Stimulated activated CD4-positive, alpha-beta T cell treated with anti-CD3 and anti-CD28 coated beads, Interleukin-2, amount 100 ng/mL, for 48 hours (primary cell): ENCODE data around the gene CFAP221.

Source experiments
- DNase-seq, 2 donors: peaks; one replicate each; pipeline ENCODE4 v3.0.0-alpha.2; 2020

Gene CFAP221

DNA sequence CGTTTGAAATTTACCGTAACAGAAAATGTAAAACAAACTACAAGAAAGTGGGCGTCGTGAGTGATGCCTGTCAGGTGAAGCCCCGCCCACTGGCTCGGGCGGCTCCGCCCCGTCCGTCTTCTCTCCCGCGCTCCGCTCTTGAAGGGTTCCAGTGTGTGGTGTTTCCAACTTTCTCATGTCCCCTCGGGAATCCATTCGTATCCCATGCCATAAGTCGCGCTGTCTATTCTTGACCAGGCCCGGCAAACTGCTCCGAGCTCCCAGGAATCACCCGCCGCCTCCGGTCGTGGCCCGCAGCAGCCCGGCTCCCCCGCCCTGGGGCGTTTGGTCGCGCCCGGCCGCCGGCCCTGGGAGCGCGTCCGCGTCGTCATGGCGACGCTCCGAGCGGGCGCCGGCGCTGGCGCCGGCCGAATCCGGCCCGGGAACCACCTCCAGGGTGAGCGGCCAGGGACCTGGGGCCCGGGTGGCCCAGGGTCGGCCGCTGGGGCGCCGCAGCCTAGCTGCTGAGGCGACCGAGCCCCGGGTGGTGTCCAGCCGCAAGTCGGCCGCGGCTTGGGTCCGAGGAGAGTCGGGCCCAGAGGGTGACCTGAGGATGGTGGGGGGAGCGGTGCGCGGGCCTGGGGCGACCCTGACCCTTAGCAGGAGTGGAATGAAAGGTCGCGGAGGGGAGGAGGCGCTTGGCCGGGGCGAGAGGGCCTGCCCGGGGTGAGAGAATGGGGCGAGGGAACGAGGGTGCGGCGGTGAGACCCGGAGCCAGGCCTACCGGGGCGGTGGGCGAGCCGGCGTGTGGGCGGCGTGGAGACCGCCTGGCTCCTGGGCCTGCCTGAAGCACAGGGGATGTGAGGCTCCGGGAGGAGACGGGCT is at the start of gene CFAP221:
Gene CFAP221, plus strand, starts transcription at position 375 of the 864 bp plus-strand sequence. CDS start 1,683 bp downstream, outside the sequence.
- DNase-seq: peak; percentile 54 to 61

DNA sequence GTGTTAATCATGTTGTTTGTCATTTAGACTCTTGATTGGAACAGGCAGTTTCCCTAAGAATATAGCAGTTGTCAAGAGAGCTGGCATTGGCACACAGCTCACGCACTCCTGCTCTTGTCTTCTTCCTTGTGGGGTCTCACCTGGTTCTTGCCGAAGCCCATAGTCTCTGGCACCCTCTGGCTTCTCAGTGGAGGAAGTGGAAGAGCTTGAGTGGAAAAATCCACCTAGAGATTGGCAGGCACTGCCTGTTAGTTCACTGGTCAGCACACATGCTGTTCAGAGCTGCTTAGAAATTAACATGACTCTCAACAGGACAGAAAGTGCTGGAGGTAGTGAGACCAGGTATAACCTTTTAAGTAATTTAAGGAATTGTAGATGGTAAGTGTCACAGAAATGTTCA is 48.3 kb upstream of the CFAP221 start:
- no peak for DNase-seq

DNA sequence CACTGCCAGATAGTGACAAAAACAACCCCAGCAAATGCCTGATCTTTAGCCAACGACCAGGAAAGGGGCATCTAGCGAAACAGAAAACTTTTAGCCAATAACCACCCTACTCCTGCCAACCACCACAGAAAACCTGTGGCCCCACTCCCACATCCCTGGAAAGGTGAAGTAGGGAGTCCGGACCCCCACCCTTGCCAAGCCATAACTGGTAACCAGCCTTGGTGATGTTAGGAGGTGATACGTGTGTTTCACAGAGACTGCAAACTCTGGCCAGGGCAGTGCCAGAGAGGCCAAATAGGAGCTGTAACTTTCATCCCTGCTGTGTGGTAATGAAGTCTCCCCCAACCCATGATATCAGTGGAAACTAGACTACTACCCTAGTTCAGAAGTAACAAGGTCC is 47.6 kb upstream of the CFAP221 start:
- no peak for DNase-seq

DNA sequence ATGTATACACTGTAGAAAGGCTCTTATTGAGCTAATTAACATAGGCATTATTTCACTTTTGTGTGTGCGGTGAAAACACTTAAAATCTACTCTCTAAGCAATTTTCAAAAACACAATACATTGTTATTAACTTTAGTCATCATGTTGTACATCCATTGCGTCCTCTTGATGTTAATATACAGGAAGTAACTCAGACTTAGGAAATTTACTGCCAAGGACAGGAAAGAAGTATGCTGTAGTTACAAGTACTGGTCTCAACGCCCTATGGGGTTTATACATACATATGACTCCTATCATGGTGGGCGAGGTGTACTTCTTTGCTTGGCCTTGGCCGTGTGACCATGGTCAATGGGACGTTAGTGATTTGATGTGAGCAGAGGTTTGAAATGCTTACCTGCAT is 35.5 kb upstream of the CFAP221 start:
- no peak for DNase-seq

DNA sequence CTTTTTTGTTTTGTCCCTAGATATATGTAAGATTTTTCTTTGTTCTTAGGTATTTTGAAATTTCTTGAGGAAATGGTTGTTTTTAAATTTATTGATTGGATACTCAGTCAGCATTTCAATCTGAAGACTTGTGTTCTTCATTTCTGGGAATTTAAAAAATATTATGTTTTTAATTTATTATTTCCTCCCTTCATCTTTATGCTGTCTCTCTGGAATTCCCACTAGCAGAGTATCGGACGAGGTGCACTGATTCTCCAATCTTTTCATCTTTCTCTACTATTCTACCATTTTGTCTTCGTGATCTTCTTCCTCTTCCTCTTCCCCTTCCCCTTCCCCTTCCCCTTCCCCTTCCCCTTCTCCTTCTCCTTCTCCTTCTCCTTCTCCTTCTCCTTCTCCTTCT is 32.3 kb upstream of the CFAP221 start:
- DNase-seq: no peak

DNA sequence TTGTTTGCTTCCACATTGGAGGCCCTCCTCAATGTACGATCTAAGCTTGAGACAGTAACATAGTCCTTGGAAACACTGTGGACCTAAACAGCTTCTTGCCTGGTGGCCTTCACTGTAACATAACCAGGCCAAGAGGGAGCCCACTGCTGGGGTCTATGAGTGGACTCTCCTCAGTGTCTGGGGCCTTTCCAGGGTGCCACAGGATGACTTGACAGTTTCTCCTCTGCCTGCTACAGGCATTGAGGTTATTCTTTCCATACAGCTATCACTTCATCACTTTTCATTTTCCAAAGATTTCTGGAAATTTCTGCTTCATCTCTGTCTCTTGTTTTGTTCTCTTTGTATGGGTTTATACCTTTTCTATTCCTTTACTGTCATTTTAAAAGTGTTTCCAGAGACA is 31.3 kb upstream of the CFAP221 start:
- DNase-seq: no peak

DNA sequence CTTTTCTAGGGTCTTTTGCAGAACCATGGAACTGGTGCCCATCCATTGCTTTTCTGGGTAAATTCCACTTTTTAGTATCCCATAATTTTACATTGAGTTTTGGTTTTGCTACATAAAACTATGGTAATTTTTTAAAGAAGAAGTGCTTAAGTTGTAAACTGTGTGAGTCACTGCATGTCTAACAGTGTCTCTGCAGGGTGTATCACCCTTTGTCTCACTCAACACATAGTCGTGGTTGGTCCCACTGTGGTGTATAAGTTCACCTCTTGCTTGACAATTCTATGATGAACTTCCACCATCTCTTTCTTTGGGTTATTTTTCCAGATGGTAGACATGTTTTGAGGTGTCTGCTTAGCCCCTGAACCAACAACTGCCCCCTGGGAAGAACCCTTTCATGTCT is 30.4 kb upstream of the CFAP221 start:
- no peak for DNase-seq

DNA sequence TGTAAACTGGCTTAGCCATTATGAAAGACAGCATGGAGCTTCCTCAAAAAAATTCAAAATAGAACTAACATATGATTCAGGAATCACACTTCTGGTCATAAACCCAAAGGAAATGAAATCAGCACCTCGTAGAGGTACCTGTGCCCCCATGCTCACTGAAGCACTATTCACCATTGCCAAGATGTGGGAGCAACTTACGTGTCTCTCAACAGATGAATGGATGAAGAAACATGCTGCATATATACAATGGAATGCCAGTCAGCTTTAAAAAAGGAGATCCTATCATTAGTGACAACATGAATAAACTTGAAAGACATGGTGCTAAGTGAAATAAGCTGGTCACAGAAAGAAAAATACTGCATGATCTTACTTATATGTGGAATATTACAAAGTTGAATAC is 28.1 kb upstream of the CFAP221 start:
- no peak for DNase-seq

DNA sequence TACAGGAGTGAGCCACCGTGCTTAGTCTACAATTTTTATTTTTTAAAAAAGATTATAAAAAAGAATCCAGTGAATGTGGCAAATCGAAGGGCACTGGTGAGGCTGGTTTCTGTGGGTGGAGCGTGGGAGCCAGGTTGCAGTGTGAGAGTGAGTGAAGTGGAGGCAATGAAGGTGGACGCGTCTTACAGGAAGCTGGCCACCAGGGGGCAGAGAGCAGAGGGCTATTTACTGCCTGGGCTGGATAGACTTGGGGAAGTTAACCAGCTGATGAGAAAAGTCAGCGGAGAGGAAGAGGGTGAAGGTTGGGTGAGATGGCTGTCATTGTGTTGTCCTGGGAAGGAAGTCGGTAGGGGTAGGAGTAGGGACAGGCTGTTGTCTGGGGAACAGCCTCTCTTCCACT is 26.8 kb upstream of the CFAP221 start:
- peak; percentile 35 to 39 for DNase-seq

DNA sequence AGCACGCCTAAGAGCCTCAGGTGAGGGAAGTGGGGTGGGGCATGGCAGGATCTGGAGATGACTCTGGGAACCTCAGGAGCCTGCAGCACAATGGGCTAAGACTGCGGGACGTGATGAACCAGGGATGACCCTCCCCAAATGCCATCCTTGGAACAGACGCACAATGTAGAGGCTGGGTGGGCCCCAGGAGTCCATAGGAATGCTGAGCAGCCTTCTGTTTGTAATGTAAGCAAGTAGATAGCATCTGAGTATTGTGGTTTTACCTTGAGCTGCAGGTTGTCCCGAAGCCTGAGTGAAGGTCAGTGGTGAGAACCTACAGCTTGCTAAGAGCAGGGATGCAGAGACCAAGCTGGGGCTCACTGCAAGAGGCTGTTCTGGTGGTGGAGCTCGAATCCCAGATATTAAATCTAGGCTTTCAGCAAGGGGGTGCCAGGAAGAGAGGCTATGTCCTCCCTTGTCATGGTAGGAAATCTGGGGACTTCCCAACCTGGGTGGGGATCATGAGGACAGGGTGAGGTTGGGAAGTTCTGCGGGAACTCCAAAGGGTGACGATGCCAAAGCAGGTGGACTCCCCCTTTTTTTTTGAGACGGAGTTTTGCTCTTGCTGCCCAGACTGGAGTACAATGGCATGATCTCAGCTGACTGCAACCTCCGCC is 25.7 kb upstream of the CFAP221 start:
- DNase-seq: no peak

DNA sequence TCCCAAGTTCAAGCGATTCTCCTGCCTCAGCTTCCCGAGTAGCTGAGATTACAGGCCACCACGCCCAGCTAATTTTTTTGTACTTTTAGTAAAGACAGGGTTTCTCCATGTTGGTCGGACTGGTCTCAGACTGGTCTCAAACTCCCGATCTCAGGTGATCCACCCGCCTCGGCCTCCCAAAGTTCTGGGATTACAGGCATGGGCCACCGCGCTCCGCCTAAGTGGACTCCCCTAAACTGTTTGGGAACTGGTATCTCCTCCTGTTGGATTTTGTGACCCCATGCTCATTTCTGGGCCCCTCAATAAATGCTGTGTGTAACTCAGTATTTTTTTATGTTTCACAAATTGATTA is 25.2 kb upstream of the CFAP221 start:
- DNase-seq: no peak

DNA sequence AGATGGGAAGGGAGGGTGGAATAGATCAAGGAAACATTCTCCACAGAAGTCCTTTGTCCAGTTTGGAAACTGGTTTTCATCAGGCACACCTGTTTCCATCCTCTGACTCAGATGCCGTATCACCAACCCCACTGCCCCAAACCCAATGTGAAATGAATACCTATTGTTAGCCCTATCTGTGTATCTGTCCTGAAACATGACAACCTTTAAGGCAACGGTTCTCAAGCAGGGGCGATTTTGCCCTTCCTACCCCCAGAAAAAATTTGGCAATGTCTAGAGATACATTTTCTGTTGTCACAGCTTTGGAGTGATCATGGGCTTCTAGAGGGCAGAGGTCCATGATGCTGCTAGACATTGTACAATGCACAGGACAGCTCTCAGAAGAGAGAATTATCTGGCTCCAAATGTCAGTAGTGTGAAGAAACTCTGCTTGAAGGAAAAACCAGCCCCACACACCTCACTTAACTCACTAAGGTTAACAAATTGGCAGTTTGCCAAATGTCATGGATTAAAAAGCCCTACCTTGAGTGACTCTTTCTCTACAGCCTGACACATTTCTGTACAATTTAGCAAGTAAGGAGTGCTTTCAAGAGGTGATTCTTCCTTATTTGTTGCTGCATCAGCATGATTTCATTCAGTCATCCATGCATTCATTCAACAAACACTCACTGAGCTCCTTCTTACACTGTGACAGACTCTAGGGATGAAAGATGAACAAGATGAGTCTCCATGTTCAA is 23.4 kb upstream of the CFAP221 start:
- DNase-seq: no peak

DNA sequence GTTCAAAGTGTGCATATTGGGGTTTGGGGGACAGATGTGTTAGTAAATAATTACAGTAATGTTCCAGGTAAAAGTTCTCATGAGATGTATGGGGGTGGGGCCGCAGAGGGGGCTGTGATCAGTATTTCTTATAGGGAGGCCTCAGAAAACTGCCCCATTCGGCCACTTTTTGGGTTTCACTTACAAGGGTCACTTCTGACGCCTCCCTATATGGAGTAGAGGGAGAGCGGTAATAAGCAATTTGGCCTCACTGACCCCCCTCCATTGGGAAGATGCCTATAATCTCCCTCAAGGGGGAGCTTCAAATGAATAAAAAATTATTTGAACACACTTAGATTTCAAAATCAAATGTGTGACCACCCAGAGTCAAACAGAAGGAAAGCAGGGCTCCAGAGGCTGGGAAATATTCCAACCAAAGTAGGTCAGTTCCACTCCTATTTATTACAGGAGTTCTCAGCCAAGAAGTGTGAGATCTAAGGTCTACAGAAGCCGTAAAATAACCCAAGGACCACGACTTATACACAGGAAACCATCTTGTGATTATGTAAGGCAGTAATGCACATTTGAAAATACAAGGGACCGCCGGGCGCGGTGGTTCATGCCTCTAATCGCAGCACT is 22.7 kb upstream of the CFAP221 start:
- DNase-seq: no peak

DNA sequence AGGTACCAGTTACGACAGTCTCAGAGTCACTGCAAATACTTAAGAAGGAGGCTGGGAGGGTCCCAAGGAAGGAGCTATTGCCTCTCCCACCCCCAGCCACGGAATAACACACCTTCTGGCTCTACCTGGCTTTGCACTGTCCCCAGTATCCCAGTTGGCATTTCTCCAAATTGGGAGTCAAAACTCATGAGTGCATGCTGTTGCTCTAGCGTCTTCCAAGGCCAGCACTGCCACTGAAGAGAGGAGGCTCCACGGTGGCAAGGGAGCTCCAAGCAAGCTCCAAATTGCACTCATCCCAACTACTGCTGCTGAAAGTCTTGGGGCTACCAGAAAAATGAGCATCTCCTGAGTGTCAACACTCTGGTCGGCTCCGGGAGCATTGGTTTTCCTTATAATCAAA is 21.6 kb upstream of the CFAP221 start:
- DNase-seq: no peak

DNA sequence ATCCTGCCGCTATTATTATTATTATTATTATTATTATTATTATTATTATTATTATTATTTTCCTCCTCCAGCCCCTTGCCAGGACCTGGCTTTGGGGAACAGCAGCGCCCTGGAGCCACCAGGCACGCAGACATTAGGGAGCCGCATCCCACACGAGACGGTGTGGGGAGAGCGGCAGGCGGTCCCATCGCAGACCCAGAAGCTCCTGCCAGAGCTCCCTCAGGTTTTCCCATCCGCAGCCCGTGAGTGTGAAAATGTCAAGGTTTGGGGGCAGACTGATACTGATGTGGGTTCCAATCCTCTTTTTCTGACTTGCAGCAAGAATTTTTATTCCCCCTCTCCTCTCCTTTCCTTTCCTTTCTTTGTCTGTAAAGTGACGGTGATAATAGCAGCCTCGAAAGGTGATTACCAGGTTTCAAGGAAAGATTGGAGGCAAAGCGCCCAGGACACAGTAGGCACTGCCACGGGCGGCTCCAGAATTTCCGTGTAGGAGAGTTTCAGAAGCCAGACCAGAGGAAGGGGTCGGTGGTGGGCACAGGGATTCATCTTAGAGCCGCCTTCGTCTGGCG is 20.8 kb upstream of the CFAP221 start:
- DNase-seq: no peak

DNA sequence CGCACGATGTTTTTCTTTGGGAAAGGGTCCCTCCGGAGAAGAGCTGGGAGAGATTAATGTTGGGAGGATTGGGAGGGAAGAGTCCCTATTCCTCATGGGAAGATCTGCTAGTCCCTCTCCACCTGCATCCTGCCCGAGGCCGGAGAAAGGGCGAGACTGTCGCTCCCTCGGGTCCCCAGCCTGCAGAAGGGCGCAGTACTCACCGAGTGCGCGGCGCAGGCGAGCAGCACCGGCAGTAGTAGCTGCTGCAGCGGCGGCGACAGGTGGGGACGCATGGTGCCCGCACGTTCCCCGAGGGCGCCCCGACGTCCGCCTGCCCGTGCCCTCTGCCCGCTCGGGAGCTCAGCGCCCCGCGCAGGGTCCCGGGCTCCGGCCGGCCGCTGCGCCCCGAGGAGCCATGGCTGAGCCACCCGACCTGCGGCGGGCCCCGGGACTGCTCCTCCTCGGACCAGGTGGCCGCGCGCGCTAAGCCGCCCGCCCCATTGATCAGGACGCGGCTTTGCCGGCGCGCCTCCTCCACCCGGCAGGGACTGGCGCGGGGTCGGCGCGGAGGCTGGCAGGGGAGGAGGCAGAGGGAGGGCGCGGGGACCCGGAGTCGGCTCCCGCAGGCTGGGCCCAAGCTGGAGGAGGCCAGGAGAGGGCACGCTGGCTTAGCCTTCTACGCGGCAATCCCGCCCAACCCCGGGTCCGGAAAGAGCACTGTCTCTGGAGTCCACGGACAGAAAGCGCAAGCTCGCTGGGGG is 20.1 kb upstream of the CFAP221 start, which contains the start of gene SCTR:
Gene SCTR, minus strand, starts transcription at position 532 of the 743 bp plus-strand sequence. Its CDS starts 257 bp downstream, at position 275.
- no peak for DNase-seq

DNA sequence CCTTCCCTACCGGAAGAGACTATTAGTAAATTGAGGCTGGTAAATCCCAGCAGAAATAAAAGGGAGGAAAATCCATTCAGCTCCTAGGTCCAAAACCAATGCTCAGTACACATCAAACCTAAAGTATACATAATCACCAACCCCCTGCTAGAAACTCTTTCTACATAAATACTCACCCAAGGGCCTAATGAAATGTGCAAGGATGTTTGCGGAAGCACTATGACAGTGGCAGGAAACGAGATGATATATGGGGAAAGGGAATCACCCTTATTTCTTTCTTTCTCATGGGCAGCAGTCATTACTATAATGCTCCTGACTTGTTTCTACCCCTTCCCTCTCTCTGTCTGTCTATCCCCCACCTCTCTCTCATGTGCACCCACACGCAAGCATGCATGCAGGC is 18.6 kb upstream of the CFAP221 start:
- no peak for DNase-seq

DNA sequence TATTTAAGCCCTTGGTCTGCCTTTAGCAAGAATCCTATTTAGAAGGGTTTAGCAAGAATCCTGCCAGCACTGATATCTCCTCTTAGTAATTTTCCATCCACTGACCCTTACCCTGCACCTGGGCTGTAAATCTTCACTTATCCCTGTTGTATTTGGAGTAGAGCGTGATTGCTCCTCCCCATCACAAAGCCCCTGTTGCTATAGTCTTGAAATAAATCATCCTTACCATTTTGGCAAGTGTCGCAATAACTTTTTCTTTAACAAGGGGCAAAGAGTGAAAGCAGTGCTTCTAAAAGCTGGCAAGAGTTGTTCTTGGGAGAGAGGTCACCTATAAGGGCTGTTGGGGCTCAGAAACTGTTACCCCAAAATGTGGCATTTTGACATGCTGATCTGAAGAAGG is 16.2 kb upstream of the CFAP221 start:
- no peak for DNase-seq

DNA sequence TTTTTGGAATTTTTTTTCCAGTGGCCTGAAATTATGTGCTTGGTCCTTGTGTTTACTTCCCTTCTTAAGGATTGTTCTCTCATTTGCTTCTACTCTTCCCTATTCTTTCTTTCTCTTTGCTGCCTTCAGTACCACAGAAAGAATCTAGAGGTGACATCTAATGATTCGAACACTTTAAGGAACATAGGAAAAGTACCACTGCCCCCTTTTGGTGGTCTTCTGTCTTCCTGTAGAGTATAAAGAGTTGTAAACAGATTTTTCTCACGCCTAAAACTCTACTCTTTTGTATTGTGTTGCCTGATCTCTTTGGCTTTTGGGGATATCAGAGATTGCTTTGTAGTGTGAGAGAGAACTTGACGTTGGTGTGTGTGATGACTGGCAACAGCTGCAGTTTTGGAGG is 13.0 kb upstream of the CFAP221 start:
- no peak for DNase-seq

DNA sequence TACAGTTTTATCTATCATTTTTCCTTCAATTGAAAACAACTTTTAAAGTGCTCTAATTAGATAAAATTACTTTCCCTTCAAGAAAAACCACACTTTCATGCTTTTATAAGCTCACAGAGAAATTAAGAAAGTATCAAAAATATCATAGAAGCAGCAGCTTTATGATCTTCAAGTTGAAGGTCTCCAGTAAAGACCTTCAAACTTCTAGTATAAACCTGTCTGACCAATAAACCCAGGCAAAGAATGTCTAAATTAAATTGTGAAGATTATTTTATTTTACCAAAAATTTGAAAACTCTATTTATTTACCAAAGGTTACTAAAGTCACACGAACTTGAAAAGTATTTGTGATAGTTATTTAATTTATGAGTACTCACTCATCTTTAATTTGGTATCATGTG is 10.7 kb upstream of the CFAP221 start:
- no peak for DNase-seq

DNA sequence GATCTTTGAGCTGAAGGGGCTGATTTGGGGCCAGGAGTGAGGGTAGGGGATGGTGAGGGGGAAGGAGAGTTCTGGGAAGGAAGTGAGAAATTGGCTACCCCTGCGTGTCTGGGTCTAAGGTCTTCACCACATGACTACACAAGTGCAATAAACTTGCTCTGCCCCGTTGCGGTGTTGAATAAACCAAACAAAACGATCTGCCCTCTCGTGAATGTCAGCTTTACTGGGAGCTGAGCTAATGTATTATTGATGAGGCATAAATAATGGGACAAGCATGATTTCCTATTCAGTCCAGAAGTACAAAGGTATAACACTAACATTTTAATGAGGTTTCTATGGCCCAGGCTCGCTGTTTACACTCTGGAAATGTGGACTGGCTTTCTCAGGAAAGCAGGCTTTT is 8.0 kb upstream of the CFAP221 start:
- no peak for DNase-seq

DNA sequence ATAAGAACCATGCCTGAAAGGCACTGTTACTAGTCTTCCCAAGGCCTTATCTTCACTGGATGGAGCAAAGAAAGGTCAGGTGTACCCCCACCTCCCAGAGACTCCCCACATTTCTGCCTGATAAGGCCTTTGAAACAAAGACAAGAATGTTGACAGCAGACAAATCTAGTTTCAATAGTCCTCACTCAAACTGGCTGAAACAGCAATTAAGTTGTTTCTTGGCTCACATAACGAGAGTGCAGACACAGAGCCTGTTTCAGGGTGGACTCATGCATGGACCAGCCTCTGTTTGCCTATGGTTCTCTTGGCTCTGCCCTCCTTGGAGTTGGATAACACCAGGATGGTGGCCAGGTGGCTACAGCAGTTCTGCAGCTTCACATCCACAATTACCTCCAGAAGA is 7.5 kb upstream of the CFAP221 start:
- DNase-seq: no peak
